ENCODE results near the gene CRTC3. TPM values are rescaled to one million over a fixed set of nuclear protein-coding genes. Genes with fewer than 3 reads are reported as not detected.

Gene CRTC3
- total RNA-seq, 1 experiment from 2014 or later: 3.9 TPM

GRCh38 chr15:90677807-90678790, 148.4 kb downstream of the CRTC3 start:
- H2BK120ac ChIP-seq (ENCODE audit: low read depth, low read length, poor library complexity, severe bottlenecking): no peak overlapping the region
- TF ChIP-seq, protein P1, sequence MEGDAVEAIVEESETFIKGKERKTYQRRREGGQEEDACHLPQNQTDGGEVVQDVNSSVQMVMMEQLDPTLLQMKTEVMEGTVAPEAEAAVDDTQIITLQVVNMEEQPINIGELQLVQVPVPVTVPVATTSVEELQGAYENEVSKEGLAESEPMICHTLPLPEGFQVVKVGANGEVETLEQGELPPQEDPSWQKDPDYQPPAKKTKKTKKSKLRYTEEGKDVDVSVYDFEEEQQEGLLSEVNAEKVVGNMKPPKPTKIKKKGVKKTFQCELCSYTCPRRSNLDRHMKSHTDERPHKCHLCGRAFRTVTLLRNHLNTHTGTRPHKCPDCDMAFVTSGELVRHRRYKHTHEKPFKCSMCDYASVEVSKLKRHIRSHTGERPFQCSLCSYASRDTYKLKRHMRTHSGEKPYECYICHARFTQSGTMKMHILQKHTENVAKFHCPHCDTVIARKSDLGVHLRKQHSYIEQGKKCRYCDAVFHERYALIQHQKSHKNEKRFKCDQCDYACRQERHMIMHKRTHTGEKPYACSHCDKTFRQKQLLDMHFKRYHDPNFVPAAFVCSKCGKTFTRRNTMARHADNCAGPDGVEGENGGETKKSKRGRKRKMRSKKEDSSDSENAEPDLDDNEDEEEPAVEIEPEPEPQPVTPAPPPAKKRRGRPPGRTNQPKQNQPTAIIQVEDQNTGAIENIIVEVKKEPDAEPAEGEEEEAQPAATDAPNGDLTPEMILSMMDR (conservative IDR thresholded peaks at IDR 0.05): no peak
- WGBS (ENCODE audit: extremely low coverage, insufficient read length, low lambda C conversion rate): no CpG with 5 or more reads among the region's 12 CpGs

More at GRCh38 chr15:90677807-90678790, 148.4 kb downstream of the CRTC3 start:
- Histone ChIP-seq H3K56ac (ENCODE audit: insufficient read length, low read depth, low read length) (no peak overlapping the region), H3K79me1 (ENCODE audit: insufficient read depth, low read depth, low read length, poor library complexity, severe bottlenecking) (no peaks in the 10 kb centered on the region), H3K14ac (ENCODE audit: insufficient read depth, low read length) (no peak overlapping the region), H3K27me3 (ENCODE audit: insufficient read depth, low read length) (no peaks in the 10 kb centered on the region), H3K4ac (ENCODE audit: low read depth, low read length) (no peak overlapping the region), H3K79me2 (ENCODE audit: insufficient read depth, low read length) (no peaks in the 10 kb centered on the region), H4K20me1 (ENCODE audit: control insufficient read depth, insufficient read depth, insufficient read length) (no peaks in the 10 kb centered on the region), H3K23me2 (ENCODE audit: insufficient read length, low read depth, low read length, poor library complexity, severe bottlenecking) (no peaks in the 10 kb centered on the region), H4K5ac (ENCODE audit: insufficient read length, low read depth, low read length) (no peak overlapping the region), H2BK15ac (ENCODE audit: low read depth, low read length) (no peak overlapping the region), H3K18ac (ENCODE audit: insufficient read length, low read depth, low read length) (no peak overlapping the region), H2AK5ac (ENCODE audit: insufficient read length, low read length) (no peak overlapping the region), H3K4me1 (ENCODE audit: insufficient read depth, low read length) (no peaks in the 10 kb centered on the region), H3K23ac (ENCODE audit: insufficient read length, low read depth, low read length) (no peak overlapping the region), H2BK12ac (ENCODE audit: insufficient read length, low read depth, low read length) (no peak overlapping the region), H2BK5ac (ENCODE audit: insufficient read length, low read length) (no peak overlapping the region), H4K91ac (ENCODE audit: insufficient read length, low read depth, low read length) (no peak overlapping the region), H3K9ac (ENCODE audit: extremely low read depth, insufficient read length, low read length) (no peak overlapping the region), H4K8ac (replicated peaks; ENCODE audit: insufficient read length, low read depth, low read length) (no peak overlapping the region), H3K4me2 (ENCODE audit: insufficient read depth, insufficient read length, low read length) (no peak overlapping the region), H3T11ph (ENCODE audit: low read length) (no peak overlapping the region), H3K9me3 (ENCODE audit: control insufficient read depth, low read depth, low read length) (no peaks in the 10 kb centered on the region), H2AFZ (ENCODE audit: low read length) (no peak overlapping the region), H2BK20ac (ENCODE audit: low read depth, low read length, poor library complexity, severe bottlenecking) (no peak overlapping the region), H3K27ac (ENCODE audit: insufficient read length, low read depth, low read length) (no peak overlapping the region)
- no peaks in the 10 kb centered on the region for H3K4me1 Mint-ChIP-seq
- peaks cover 3% of the 10 kb centered on the region in 2 experiments; a peak in 1 of 5 replicates for H3K9me3 Mint-ChIP-seq
- H3K27me3 Mint-ChIP-seq (ENCODE audit: low read depth): peaks cover under 1% of the 10 kb centered on the region
- DNase-seq: no peak
- no peak overlapping the region for H3K27ac Mint-ChIP-seq
- no peaks in the 10 kb centered on the region for H3K36me3 Mint-ChIP-seq (ENCODE audit: insufficient read depth in 1 of 3, low read depth in 3 of 3)
- no peak overlapping the region for H3K4me3 Mint-ChIP-seq
